ENCODE data around the gene ICAM5.

ICAM5 gene

GRCh38 chr19:10292206-10292788 is 2.5 kb downstream of the ICAM5 start:
- peak; percentile 57 for DNase-seq

- no peak for DNase-seq
Observed at GRCh38 chr19:10292789-10293636, 3.3 kb downstream of the ICAM5 start.

- DNase-seq: no peak
Observed at GRCh38 chr19:10293637-10294367, 4.0 kb downstream of the ICAM5 start.

- DNase-seq: no peak
Observed at GRCh38 chr19:10294368-10294697, 4.6 kb downstream of the ICAM5 start.

DNA sequence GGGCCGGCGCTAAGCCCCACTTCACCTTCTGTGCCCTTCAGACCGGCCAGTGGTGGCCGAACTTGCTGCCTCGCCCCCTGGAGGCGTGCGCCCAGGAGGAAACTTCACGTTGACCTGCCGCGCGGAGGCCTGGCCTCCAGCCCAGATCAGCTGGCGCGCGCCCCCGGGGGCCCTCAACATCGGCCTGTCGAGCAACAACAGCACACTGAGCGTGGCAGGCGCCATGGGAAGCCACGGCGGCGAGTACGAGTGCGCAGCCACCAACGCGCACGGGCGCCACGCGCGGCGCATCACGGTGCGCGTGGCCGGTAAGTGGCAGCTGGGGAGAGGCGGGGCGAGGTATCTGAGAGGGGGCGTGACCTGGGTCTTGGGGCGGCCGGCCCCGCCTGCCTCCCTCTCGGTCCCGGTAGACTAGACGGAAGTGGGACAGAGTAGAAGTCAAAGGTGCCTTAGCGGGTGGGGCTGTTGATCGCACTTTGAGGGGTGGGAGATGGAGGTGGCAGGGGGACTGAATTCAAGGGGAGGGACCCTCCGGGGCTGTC is 5.6 kb downstream of the ICAM5 start:
- DNase-seq: peak; percentile 45

GRCh38 chr19:10295847-10296591 is 6.3 kb downstream of the ICAM5 start:
- no peak for DNase-seq

GRCh38 chr19:10299545-10300458 is 10.1 kb downstream of the ICAM5 start:
- no peak for DNase-seq

DNA sequence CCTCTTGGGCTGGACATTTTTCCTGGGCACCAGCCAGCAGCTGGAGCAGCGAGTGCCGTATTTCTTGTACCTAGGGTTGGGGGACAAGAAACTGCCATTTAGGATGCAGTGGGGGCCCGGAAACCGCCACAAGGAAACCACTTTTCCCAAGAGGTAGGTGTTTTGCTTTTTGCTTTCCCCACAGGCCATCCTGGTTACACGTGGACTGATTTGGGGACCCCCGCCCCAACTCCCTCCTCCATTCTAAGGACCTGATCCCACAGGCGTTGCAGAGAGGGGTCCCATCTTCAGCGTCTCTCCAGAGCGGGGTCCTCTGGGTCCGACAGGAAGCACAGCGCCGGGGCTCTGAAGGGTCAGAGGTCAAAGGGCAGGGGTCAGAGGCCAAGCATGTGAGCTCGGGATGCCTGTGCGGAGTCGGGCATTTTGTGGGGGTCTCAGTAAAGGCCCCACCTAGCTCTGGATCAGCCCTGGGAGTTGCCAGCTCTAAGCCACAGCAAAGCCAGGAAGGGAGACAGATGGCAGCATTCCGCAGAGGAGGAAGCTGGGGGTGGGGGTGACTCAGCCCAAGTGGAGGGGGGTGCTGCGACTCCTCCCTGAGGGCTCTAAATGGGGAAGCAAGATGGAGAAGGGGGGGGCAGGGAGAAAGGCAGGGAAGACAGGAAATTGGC is 15.5 kb downstream of the ICAM5 start:
- DNase-seq: no peak

DNA sequence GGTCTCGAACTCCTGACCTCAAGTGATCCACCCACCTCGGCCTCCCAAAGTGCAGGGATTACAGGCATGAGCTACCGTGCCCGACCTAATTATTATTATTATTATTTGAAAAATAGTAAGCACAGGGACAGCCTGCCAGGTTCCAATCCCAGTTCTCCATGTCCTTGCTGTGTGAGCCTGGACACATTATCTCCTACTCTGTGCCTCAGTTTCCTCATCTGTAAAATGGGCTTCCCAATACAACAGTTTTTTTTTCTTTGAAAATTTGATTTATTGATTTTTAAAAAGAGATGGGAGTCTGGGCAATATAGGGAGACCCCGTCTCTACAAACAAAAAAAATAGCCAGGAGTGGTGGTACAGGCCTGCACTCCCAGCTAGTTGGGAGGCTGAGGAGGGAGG is 16.6 kb downstream of the ICAM5 start:
- no peak for DNase-seq

GRCh38 chr19:10309423-10309822 is 19.7 kb downstream of the ICAM5 start, which contains the start of gene ZGLP1:
Gene ZGLP1, minus strand, starts transcription at chr19:10309815.
- no peak for DNase-seq

- DNase-seq: peak; percentile 86
Observed at GRCh38 chr19:10315335-10316214, 25.8 kb downstream of the ICAM5 start, which contains the start of gene FDX2. Gene FDX2, minus strand, starts transcription at chr19:10316015. Its CDS starts 19 bp downstream, at chr19:10315996.

DNA sequence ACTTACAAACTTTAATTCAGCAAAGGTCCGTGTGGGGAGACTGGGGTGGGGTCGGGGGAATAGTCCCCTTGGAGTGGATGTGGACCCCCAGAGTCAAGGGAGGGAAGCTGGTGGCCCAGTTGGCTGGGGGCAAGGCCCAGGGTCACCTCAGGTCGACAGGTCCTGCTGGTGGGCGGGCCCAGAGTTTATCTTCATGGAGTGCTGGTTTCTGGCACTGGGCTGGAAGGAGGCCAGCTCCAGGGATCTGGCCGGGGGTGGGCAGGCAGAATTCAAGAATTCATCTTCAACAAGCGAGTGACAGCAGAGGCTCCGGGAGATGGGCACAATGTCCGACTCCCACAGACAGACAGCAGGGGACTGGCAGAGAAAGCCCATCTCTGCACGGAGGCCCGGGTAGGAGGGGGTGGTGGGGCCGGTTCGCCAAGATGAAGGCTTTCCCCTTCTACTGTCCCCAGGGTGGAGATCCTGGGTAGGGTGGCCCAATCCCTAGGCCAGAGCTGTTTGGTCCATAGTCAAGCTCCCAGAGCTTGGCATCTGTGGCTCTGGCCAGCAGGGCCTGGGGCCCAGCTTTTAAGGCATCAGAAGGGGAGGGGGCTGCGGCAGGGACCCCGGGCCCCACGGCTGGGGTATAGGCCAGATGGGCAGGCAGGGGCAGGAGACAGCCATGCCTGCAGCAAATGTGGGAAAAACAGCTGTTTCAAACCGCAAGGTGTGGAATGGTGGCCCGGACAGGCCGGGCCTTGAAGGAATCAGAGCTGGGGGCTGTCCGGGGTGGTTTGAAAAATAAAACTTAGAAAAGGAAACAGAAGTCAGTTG is 26.7 kb downstream of the ICAM5 start:
- no peak for DNase-seq

DNA sequence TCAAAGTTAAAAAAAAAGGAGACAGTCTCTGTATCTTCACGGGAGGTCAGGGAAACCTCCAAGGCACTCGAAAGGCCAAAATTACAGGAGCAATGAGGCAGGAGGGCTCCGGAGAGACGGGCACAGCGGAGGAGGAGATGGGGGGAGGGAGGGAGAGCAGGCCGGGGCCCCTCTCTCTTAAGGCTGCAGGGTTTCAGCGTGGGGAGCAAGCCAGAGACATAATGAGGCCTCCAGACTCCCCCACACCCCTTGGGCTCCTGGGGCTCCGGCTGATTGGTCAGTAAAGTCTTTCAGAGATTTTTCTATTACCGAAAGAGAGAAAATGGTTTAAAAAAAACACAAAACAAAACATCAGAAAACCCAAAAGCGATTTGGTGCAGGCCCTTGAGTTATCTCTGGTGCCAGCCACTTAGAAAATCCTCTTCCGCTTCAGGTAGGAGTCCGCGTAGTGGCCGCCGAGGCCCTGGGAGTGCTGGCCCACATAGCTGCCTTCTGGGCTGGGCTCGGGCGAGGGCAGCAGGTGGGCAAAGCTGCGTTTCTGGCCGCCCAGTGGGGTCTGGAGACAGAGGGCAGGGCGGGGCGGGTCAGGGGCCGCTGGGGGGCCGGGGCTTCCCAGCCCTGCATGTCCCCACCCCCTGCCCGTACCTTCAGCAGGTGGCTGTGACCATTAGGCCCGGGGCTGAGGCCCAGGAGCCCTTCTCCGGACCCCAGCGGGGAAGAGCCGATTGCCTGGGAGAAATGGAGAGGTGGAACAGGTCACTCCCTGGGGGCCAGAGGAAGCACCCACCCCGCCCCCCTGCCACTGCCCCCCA is 27.5 kb downstream of the ICAM5 start:
- DNase-seq: no peak

DNA sequence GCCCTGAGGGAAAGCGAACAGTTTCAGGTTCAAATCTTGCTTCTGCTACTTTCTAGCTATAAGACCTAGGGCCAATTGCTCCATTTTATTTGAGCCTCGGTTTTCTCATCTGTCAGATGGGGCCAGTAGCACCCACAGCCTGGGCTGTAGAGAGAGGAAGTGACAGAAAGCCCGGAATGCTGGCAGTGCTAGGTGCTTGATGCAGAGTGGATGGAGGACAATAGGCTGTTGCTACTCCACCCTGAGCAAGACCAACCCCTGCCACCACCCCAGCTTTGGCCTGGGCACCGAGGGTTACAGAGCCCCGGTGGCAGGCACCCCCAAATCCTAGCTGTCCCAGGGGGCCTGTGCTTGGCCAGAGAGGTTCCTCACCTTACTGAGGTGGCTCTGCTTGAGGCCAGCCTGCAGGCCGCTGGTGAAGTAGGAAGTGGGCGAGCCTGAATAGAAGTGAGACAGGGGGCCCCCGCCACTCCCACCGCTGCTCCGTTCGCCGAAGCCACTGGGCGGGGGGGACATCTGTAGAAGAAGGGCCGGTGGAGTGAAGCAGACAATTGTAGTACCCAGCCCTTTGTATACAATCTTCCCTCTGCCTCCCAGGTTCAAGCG is 28.2 kb downstream of the ICAM5 start:
- DNase-seq: no peak

GRCh38 chr19:10318807-10319682 is 29.3 kb downstream of the ICAM5 start:
- DNase-seq: no peak

DNA sequence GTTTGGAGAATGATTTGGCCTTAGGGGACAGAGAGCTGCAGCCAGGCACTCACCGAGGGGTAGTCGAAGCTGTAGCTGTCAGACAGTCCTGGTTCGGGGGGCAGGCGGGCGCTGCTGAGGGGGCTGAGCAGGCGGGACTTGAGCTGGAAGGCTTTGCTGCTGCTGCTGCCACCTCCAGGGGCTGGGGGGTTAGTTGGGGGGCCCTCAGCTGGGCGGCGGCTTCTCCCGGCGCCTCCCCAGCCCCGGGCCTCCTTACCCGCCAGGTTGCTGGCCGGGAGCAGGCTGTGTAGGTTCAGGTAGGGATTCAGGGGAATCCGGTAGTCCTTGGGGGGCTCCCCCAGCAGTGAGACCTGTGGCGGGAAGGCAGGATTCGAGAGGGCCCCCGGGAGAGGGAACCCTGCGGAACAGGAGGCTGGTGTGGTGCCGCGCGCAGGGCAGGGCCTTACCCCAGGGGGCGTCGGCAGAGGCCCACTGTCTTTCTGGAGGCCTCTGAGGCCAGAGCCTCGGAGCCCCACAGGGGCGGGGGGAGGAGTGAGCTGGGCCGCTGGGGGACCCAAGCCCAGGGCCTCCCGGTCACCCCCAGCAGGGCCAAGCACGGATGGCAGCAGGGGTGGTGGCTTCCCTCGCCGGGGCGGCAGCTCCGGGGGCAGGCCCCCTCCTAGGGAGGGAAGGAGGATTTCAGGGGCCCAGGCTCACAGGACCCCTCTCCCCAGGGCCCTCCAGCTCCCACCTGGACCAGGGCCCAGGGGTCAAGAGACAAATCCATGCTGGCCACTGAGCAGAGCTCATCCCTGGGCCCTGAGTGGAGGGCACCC is 31.1 kb downstream of the ICAM5 start:
- no peak for DNase-seq
